ENCODE data around the gene PLSCR5.

PLSCR5 gene

DNA sequence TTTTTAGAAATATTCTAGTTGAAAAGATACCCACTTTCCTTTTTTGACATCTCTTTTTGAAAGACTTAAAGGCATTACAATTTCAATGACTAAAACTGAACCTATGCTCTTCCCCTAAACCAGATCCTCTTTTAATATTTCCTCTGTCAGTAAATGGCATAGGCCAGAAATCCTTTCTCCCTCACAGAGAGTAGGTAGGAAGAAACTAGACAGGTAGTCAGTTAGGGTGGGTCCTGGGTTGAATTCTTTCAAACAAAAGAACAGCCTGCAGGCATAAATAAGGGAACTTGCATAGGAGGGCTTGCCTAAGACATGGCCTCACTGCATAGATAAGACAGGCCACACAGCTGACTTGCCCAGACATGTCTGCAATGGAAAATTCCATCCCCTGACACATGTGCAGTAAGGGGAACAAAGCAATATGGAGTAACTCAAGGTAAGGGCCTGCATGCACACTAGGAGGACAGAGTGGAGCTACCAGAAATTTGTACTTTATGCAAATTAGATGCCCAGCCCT is 23.1 kb downstream of the PLSCR5 start:
- DNase-seq, result peak; percentile 76

DNA sequence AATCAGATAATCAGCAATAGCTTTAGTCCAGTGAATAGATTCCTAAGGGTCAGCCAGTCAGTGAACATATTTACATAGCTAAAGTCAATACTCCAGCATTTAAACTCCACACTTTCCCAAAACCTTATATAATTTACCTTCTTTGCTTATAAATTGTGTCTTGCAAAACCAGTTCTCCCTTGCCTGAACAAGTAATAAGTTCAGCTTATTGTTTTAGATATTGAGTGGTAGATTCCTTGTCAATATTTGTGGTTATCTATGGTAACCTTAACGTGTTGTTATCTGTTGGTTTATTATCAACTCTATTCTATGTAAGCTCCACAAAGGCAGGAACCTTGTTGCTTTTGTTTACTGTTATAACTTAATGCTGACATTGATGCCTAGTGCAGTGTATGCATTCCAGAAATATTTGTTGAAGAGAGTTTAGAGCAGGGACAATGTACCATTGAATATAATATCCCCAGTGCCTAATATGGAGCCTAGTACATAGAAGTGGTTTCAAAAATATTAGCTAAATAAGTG is 24.0 kb downstream of the PLSCR5 start:
- no peak for DNase-seq

DNA sequence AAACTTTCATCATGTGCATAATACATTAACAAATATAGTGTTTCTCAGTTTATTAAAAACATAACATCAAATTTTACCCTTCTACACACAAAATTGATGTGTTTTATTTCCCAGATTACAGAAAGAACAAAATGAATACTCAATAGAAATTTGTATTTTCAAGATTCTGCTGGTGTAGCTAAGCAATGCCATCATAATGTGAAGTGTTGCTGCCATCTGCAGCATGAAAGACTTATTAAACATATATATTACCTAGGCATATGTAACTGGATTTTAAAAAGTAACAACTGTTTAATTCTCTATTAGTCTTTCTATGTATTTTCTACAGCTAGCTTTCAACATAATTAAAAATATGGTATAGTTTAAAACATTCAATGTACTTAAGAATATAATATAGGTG is 27.5 kb downstream of the PLSCR5 start:
- DNase-seq, result peak; percentile 77

DNA sequence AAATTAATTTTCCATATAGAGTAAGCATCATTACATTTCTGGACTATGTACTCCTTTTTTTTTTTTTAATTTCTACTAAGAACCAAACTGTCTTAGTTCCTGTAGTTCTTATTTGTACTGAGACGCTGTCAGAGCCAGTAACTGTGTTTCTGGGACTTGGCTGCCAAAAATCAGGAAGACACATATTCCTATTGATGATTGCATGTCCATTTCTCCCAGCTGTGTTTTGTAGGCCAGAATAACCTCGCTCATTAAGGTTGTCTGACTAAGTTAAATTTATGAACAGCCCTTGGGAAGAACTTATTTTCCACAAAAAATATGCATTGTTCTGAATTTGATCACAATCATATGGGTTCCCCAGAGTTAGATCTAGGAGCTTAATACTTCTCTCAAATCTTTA is 29.5 kb downstream of the PLSCR5 start:
- no peak for DNase-seq

DNA sequence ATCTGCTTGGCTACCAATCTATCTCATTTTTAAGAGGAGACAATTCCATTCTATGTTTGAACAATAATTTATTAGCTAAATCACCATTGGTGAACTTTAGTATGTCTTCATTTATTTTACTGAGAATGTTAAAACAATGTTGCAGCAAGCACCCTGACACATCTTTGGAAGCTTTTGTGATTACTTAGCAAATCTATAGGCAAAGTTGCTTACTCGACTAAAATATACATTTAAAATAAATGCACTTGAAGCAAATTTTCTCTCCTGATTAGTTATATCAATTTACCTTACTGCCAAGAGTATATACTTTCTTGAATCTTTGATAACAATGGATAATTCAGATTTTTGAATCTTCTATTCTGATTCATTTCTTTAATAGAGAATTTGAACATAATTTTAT is 31.0 kb downstream of the PLSCR5 start:
- no peak for DNase-seq

DNA sequence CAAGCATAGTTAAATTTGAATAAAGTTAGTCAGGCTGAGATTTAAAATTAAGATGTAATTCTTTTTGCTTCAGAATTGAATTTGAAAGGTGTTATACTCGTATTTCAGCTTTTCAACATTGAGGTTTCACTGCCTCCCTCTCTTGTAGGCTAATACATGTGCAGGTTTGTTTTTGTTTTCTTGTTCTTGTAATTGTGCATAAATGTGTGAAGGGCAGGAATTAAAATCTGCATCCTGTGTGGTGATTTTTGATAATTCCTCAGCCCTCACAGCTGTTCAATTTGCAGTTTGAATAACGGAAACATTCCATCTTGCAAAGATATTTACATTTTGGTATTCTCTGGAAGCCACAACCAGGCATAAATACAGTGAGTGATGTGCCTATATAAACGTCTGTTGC is 35.8 kb downstream of the PLSCR5 start:
- DNase-seq, result no peak

DNA sequence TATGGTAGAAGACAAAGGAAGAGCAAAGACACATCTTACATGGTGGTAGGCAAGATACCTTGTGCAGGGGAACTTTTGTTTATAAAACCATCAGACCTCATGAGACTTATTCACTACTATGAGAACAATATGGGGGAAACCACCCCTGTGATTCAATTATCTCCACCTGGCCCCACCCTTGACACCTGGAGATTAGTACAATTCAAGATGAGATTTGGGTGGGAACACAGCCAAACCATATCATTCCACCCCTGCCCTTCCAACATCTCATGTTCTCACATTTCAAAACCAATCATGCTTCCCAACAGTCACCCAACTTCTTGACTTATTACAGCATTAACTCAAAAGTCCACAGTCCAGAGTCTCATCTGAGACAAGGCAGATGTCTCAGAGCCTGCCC is 39.0 kb downstream of the PLSCR5 start:
- DNase-seq, result no peak

DNA sequence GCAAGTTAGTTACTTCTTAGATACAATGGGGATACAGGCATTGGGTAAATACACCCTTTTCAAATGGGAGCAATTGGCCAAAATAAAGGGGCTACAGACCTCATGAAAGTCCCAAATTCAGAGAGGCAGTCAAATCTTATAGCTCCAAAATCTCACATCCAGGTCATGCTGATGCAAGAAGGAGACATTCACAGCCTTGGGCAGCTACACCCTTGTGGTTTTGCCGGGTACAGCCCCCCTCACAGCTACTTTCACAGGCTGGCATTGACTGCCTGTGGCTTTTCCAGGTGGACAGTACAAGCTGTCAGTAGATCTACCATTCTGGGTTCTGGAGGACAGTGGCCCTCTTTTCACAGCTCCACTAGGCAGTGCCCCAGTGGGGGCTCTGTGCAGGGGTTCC is 43.3 kb downstream of the PLSCR5 start:
- no peak for DNase-seq

DNA sequence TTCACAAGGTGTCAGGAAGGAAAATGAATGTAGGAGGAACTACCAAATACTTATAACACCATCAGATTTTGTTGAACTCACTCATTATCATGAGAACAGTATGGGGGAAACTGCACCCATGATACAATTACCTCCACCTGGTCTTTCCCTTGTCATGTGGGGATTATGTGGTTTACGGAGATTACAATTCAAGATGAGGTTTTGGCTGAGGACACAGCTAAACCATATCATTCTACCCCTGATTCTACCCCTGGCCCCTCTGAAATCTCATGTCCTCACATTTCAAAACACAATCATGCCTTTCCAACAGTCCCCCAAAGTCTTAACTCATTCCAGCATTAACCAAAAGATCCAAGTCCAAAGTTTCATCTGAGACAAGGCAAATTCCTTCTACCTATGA is 43.7 kb downstream of the PLSCR5 start:
- no peak for DNase-seq

DNA sequence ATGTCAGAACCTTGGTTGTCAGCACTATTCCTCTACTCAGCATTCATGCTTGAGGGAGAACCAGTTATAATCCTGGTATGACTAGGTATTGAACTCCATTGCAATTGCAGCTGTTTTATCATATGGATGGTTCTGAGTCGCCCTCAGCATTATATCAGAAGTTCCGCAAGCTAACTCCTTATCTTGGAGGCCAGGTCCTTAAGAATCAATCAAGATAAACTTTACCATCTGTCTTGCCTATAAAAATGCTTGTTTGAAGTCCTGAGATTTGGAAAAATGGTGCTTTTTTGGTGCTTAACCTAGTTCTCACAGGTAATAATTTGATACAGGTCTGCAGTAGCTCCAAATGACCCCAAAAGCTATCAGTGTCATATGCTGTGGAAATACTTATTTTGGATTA is 44.5 kb downstream of the PLSCR5 start:
- no peak for DNase-seq

DNA sequence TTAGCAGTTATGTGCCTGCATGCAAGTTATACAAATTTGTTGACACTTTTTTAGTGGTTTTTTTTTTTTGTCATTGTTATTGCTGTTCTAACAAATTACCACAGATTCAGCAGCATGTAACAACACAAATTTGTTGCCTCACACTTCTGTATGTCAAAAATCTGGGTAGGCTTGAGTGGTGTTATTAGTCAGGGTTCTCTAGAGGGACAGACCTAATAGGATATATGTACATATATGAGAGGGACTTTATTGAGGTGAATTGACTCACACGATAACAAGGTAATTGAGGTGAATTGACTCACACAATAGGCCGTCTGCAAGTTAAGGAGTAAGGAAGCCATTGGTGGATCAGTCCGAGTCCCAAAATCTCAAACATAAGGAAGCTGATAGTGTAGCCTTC is 45.8 kb downstream of the PLSCR5 start:
- no peak for DNase-seq

DNA sequence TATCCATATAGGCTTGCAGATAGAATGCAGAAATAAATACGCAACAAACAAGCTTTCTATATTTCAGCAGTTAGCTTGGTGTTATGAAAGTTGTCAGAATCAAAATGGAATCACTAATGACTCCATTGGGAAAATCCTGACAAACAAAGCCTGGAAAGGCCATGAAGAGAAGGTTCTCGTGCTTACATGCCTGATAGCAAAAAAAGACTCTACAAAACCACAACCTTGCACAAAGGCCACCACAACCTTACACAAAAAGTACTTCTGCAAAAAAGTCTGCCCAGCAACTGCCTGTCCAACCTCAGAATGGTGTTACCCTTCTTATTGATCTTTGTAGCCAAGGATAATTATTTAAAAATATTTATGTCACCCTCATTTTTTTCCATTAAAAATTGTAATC is 46.4 kb downstream of the PLSCR5 start:
- DNase-seq, result peak; percentile 73

DNA sequence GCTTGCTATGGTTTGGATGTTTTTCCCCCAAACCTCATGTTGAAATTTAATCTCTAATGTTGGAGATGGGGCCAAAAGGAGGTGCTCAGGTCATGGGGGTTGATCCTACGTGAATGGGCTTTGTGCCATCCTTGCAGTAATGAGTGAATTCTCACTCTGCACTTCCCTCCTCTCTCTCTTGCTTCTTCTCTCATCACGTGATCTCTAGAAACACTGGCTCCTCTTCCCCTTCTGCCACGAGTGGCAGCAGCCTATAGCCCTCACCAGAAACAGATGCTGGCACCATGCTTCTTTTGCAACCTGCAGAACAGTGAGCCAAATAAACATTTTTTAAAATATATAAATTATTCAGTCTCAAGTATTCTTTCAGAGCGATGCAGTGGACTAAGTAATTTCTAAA is 47.4 kb downstream of the PLSCR5 start:
- DNase-seq, result peak; percentile 30

DNA sequence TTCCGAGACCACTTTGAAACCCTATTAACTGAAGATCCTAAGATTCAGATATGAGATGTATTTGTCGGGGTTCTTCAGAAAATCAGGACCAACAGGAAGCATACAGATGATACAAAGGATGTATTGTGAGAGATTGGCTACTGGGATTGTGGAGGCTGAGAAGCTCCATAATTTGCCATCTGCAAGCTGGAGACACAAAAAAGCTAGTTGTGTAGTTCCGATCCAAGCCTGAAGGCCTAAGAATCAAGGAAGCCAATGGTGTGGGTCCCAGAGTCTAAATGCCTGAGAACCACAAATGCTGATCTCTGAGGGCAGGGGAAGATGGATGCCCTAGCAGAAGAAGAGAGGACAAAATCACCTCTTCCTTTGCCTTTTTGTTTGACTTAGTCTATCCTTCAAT is 49.8 kb downstream of the PLSCR5 start:
- DNase-seq, result no peak

DNA sequence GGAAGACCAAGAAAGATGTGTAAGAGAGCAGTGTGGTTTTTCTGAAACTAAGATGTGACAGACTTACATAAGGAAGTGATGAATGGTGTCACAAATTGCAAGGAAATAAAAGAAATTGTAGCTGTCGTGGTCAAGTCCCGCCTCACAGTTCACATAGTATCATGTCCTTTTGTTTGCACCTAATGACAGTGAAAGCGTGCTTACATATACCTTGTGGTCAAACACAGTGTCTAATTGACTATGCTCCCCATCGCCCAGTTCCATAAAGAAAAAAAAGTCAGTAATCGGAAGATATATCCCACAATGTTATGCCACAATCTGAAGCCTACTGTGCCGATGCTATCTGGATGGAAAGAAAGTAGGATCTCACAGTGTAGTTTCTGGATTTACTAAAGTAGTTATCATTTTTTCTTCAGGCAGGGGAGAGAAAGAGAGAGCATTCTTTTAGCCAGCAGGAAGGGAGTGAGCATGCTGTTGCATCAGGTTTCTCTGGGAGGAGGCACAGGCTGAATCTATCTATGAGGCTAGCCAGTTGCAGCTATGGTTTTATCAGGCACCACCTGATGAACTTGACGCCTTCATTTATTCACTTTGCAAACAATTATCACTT is 50.9 kb downstream of the PLSCR5 start:
- no peak for DNase-seq

DNA sequence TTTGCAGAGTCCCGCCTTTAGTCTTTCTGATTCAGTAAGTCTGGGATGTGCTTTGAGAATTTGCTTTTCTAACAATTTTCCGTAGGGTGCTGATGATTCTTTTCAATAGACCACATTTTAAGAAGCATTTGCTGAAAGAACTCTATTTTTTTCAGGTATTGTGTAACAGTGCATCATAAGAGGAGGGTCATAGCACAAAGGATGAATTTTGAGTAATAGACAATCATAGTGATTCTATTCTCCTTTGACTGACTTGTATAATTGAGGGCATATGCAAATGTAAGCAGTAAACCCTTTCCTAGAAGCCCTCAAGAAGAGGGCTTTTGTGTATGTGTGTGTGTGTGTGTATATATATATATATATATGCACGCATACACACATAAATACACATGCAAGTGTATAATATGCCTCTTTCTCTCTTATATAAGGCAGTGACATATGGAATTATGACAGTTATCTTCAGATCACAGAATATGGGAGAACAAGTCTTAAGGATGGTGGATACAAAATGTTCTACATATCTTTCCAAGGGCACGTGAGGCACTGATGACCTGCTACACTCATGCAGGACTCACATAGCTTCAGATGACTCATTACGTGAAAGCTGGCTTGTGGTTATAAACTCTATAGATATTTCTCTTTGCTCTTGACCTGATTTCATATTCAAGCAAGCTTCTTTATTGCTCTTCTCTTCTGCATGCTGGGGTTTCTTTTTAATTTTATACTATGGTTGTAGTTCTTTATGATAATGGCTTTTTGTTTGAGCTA is 54.2 kb downstream of the PLSCR5 start:
- DNase-seq, result no peak

DNA sequence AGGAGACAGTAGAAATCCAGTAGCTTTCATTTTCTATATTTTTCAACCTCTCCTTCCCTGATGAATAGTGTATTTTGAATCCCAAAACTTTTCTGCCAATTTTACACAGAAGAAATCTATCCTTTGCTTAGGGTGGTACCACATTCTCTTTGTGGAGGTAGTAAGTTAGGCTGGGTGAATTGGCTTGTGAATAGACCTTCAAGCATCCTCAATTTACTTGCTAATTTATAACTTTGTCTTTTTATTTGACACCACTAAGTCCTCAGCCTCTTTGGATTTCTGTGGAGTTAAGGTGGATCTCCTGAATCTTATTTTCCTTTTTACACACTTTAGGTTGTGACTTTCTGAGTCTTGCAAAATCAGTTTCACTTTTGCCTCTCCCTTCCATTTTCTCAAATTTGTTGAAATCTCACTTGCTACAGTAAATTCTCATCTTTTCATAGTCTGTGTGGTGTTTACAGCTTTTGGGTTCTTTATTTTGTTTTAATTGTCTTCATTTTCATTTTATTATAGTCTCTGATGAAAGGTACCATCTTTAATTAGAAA is 55.0 kb downstream of the PLSCR5 start:
- DNase-seq, result no peak

DNA sequence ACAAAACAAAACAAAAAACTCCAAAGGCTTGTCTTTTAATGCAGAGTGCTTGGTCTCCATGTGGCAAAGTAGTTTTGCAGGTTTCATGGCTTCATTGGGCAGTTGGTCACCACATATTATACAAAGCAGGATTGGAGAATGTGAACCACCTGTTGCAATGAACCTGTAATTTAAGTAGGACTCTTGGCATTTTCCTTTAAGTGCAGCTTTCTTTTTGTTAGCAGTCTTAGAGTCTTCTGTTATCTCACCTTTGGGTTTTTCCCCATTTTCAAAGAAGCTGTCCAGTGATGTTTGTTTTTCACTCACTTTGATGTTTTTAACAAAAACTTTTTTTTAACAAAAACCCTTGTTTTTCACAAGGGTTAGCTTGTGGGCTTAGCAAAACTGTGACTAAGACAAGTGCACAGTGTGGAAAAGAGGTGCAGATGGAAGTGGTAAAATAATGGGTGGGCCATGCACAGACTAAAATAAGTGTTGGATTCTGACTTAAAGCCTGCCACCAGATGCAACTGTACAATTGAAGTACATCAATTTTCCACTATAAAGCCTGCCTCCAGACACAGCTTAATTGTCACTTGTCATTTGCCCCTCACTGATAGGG is 57.8 kb downstream of the PLSCR5 start:
- no peak for DNase-seq

DNA sequence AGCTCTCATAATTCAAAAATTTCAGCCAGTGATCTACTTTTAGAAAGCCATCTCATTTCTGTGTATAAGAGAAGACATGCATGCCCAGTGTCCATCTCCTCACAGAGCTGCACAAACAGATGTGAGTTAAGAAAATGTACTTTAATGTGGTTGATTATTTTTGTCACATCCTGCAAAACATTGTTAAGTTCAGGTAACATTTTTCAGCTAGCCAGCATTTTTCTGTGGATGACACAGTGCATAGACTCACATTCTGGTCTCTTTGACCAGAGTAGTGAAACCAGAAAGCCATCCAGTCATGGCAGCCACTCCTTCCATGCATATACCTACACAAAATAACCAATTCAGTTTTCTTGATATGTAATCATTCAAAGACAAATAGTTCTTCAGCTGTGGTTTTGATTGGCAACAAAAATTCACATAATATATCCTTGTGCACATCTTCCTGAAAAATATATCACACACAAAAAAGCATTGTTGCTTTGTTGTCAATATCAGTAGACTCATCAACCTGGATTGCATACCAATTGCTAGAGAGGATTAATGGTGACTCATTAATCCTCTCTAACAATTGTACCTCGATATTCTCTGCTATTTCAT is 58.7 kb downstream of the PLSCR5 start:
- DNase-seq, result no peak

DNA sequence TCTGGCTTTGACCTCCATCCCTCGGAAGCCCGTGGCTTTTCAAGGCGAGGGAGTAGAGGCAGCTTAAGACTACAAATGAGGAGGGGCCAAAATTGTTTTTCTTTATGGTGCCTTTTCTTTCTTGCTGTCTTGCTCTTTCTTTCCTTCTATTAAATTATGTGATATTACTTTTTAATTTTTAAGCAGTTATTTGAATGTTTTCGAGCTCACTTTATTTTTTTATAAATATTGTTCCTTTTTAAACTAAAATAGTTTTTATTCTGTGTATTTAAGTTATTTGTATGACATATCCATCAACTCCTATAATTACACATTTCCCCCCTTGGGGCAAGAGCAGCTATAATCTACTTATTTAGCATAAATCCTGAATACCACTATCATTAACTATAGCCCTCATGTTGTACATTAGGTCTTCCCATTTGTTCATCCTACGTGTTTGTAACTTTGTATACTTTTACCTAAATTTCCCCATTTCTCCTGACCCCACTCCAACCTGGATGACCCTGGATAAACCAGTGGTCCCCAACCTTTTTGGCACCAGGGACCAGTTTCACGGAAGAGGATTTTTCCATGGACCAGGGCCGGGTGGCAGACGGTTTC is 60.1 kb downstream of the PLSCR5 start:
- no peak for DNase-seq

DNA sequence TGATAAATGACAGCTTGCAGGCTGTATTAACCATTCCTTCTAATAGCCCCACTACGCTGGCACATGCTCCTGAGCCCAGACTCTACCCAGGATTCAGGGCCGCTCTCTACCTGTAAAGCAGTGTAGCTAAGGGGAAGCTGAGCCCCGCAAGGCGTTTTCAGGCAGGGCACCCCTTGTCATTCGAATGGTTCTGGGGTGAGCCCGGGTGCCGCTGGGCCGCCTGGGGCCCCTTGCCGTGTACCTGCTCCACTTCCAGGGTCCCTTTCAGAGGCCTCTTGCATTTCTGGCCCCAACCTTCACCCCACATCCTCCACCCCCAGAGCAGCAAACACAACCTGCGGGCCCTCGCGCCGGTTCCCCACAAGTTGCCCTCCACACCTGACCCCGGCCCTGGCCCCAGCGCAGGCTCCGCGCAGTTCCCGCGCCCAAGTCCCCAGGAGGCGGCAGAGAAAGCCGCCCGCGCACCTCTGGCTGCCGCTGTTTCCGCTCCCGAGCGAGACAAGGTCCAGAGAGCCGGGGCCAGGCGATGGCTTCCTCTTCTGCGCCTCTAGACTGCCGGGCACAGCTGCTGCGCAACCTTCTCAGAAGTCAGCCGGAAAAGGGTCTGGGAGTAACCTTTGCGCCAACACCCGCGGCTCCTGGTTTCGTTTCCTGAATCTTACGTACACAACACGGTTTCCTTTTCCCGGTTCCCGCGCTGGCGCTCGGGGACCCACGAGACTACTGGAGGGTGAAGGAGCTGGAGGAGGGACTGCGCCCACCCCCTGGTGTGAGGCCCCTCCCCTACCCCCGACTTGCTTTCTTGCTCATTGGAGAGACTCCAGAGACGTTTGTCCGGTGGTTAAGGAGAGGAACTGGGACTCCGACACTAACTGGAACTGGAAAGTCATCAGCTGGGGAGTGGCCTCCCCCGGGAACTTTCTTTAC is 60.9 kb downstream of the PLSCR5 start, which contains the start of gene PLSCR1:
Gene PLSCR1, minus strand, starts transcription at position 606 of the 927 bp plus-strand sequence. CDS start 8,055 bp downstream, outside the sequence.
- peak; percentile 98 for DNase-seq

Measured in hematopoietic multipotent progenitor cell treated with erythropoietin and hydrocortisone succinate and interleukin-3 and kit ligand, for 4 days (in vitro differentiated cells).